ENCODE data around the gene BRPF3. TPM values are rescaled to one million over a fixed set of nuclear protein-coding genes. Genes with fewer than 3 reads are reported as not detected.

Gene BRPF3
- total and polyA plus RNA-seq, 10 of the 15 experiments (the other 5 are each of a cell fraction or from before 2014, with no cell fraction given) = 2.3 to 16.1 (median 6.7) TPM

DNA sequence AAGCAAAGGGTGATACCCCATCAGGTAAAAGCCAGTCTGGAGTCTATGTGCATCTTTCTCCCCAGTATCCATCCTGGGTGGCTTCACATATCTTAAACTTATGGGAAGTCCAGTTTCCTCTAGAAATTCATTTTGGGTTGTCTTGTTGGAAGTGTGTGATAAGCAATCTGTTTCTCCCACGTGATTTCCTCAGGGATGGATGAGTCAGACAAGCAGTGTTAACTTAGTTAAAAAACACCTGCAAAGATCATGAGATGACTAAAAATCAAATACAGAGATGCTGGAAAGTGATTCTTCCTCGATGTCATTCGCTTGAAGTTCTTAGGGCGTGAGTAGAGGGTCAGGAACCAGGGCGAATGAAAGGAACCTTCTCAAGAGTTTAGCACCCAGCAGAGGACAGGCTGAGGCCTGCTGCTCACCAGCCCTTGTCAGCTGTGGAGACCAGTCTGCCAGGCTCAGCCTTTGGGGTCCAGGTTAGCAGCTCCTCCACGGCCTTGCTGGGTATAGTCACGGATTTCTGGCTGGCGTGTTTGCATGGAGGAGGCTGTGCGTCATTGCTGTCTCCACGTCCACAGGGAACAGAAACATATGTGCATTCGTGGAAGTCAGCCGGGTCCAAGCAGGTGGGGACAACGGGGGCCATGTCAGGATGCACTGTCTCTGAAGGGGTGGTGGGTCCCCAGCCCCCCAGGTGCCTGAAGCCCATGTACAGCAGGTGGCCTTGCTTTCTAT lies 70.5 kb downstream of the BRPF3 start (continued):
- TF ChIP-seq TBL1XR1 (IDR thresholded peaks at IDR 0.05; ENCODE audit: low read depth, low read length) = no peak
- TF ChIP-seq BCL11A (IDR thresholded peaks at IDR 0.05; ENCODE audit: low read depth, low read length) = no peak
- TF ChIP-seq ZNF207 (IDR thresholded peaks at IDR 0.05; ENCODE audit: borderline replicate concordance) = no peak
- TF ChIP-seq STAT1 (conservative IDR thresholded peaks at IDR 0.05) = no peak
- no peak for TF ChIP-seq DPF2 (IDR thresholded peaks at IDR 0.05)
- TF ChIP-seq, protein P1, sequence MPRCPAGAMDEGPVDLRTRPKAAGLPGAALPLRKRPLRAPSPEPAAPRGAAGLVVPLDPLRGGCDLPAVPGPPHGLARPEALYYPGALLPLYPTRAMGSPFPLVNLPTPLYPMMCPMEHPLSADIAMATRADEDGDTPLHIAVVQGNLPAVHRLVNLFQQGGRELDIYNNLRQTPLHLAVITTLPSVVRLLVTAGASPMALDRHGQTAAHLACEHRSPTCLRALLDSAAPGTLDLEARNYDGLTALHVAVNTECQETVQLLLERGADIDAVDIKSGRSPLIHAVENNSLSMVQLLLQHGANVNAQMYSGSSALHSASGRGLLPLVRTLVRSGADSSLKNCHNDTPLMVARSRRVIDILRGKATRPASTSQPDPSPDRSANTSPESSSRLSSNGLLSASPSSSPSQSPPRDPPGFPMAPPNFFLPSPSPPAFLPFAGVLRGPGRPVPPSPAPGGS (IDR thresholded peaks at IDR 0.05; ENCODE audit: borderline replicate concordance, insufficient read depth, low read depth, low read length, poor library complexity, severe bottlenecking) = no peak

DNA sequence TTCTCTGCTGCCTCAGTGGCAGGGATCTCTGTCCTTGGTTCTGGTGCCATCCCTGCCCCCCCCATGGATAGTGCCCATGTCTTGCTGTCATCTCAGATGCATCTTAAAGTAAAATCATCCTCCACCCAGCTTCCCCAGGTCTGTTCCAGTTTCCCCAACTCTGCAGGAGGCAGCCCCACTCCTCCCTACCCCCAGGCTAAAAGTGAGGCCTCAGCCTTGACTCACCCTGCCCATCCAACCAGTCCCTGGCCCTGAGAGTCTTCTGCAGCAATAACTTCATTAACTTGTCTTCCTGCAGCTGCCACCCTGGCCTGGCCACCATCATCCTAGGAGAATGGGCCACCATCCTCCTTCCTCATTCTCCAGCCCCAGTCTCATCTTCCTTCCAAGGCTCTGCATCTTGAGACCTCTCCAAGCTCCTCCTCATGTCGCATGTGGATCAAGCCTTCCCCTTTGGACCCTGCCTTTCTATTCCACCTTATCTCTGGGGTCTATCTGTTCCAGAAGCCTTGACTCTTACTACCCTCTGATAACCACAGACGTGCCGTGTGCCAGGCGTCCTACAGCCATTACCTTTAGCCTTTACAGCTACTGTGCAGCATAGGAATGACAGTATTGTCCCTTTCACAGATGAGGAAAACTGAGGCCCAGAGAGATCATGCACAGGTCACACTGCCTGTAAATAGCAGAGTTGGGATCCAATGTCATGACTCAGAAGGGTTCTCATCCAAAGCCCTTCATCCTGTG lies 71.4 kb downstream of the BRPF3 start:
- in situ Hi-C loops (cut with MboI) = no loop called here
- 71% methylated on average over 4 of the region's 4 CpGs for WGBS (ENCODE audit: insufficient coverage, insufficient replicate concordance, low lambda C conversion rate, missing lambda C conversion rate)
- no peak overlapping the region for H3K27ac ChIP-seq (ENCODE audit: control insufficient read depth, insufficient read depth)
- peaks cover 4% of the 10 kb centered on the region; the same call in 1 of the 3 replicates for H3K9me3 ChIP-seq (replicated peaks; ENCODE audit: control insufficient read depth, insufficient read depth, low read length)
- ATAC-seq (no peak), DNase-seq (ENCODE audit: low read depth, low spot score) (no peak), FAIRE-seq (no peak)
- ChIA-PET RAD21 (ENCODE audit: unreplicated experiment) (no interaction called here), CTCF (no interaction called here), POLR2A (interaction anchor here (0.5 kb wide), 1 partner anchor 833 kb away, joined by 3 read pairs; no protein-coding TSS in a partner anchor), SMC1A (ENCODE audit: uncharacterized antibody, unreplicated experiment) (no interaction called here)
- no peaks in the 10 kb centered on the region for H3K4me1 ChIP-seq (ENCODE audit: control insufficient read depth, insufficient read depth, low read length)
- H4K20me1 ChIP-seq (ENCODE audit: control insufficient read depth, insufficient read depth) = no peaks in the 10 kb centered on the region
- no peaks in the 10 kb centered on the region for H3K79me2 ChIP-seq (ENCODE audit: control insufficient read depth, insufficient read depth, low read length)
- H3K4me3 ChIP-seq = no peak overlapping the region
- intact Hi-C loops (cut with micrococcal nuclease; ENCODE audit: unreplicated experiment) = no loop called here
- H3K9ac ChIP-seq (ENCODE audit: control insufficient read depth, insufficient read depth, low read length) = no peak overlapping the region
- no peaks in the 10 kb centered on the region; a peak in 1 of 4 replicates for H3K27me3 ChIP-seq (replicated peaks in 1 of 2; ENCODE audit: control insufficient read depth in 2 of 2, insufficient read depth in 2 of 2, low read length in 1 of 2)
- no TSS peak for BruUV-seq (replicated peaks)
- no peak overlapping the region for H3K4me2 ChIP-seq (ENCODE audit: control insufficient read depth, insufficient read depth)
- no peak for TF ChIP-seq EZH2 (IDR thresholded peaks at IDR 0.05; ENCODE audit: borderline replicate concordance, control insufficient read depth, low read depth, low read length)
- TF ChIP-seq, protein P2, sequence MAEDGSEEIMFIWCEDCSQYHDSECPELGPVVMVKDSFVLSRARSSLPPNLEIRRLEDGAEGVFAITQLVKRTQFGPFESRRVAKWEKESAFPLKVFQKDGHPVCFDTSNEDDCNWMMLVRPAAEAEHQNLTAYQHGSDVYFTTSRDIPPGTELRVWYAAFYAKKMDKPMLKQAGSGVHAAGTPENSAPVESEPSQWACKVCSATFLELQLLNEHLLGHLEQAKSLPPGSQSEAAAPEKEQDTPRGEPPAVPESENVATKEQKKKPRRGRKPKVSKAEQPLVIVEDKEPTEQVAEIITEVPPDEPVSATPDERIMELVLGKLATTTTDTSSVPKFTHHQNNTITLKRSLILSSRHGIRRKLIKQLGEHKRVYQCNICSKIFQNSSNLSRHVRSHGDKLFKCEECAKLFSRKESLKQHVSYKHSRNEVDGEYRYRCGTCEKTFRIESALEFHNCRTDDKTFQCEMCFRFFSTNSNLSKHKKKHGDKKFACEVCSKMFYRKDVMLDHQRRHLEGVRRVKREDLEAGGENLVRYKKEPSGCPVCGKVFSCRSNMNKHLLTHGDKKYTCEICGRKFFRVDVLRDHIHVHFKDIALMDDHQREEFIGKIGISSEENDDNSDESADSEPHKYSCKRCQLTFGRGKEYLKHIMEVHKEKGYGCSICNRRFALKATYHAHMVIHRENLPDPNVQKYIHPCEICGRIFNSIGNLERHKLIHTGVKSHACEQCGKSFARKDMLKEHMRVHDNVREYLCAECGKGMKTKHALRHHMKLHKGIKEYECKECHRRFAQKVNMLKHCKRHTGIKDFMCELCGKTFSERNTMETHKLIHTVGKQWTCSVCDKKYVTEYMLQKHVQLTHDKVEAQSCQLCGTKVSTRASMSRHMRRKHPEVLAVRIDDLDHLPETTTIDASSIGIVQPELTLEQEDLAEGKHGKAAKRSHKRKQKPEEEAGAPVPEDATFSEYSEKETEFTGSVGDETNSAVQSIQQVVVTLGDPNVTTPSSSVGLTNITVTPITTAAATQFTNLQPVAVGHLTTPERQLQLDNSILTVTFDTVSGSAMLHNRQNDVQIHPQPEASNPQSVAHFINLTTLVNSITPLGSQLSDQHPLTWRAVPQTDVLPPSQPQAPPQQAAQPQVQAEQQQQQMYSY (CRISPR knock-in tag; IDR thresholded peaks at IDR 0.05) = no peak
- H3K36me3 ChIP-seq (ENCODE audit: control insufficient read depth in 2 of 2, insufficient read depth in 2 of 2, low read length in 1 of 2) = no peaks in the 10 kb centered on the region
- no peak overlapping the region for H2AFZ ChIP-seq (ENCODE audit: control insufficient read depth, low read depth, low read length)

All from GM12878 (cell line).